SK-N-SH treated with all-trans-retinoic acid at 6 μM for 48 hours (cell line): ENCODE data around the gene BEND6.

Experiments used
- ARNTL ChIP-seq: fragments of 450-650 bp; formaldehyde crosslinking; IDR thresholded peaks from 2 replicates; pipeline ENCODE4 v1.5.0; 2020; ENCODE audit warnings: low read depth, mild to moderate bottlenecking, moderate library complexity, borderline replicate concordance
- CSDC2 ChIP-seq: fragments of 250-450 bp; sonication (Bioruptor Pico); IDR thresholded peaks from 2 replicates; pipeline ENCODE4 v1.5.0; 2020; ENCODE audit warnings: mild to moderate bottlenecking, moderate library complexity
- ISL1 ChIP-seq: fragments of 250-450 bp; sonication (Bioruptor Pico); IDR thresholded peaks from 2 replicates; pipeline ENCODE4 v2.1.2; 2022; ENCODE audit warnings: mild to moderate bottlenecking, moderate library complexity
- PPARA ChIP-seq: fragments of 250-450 bp; sonication (Bioruptor Pico); IDR thresholded peaks from 2 replicates; pipeline ENCODE4 v1.5.0; 2020; ENCODE audit warnings: mild to moderate bottlenecking, borderline replicate concordance
- RARB ChIP-seq: fragments of 250-450 bp; sonication (Bioruptor Pico); IDR thresholded peaks from 2 replicates; pipeline ENCODE4 v1.8.0; 2021; ENCODE audit warnings: mild to moderate bottlenecking, moderate library complexity
- ZFP3 ChIP-seq: fragments of 250-450 bp; sonication (Bioruptor Pico); IDR thresholded peaks from 2 replicates; pipeline ENCODE4 v1.5.0; 2020; ENCODE audit warnings: mild to moderate bottlenecking, moderate library complexity
- ZFP30 ChIP-seq: fragments of 450-650 bp; formaldehyde crosslinking; IDR thresholded peaks from 2 replicates; pipeline ENCODE4 v1.5.0; 2022; ENCODE audit warnings: mild to moderate bottlenecking, moderate library complexity
- ZNF565 ChIP-seq: fragments of 450-650 bp; formaldehyde crosslinking; conservative IDR thresholded peaks from 2 replicates; pipeline ENCODE4 v1.5.0; 2020; ENCODE audit warnings: low read depth, mild to moderate bottlenecking, moderate library complexity
- ZNF8 ChIP-seq: fragments of 450-650 bp; formaldehyde crosslinking; IDR thresholded peaks from 2 replicates; pipeline ENCODE4 v1.5.0; 2020; ENCODE audit warnings: mild to moderate bottlenecking, moderate library complexity
- TF ChIP-seq, protein P1 (sequence below): fragments of 250-450 bp; sonication (Bioruptor Pico); IDR thresholded peaks from 2 replicates; pipeline ENCODE4 v1.8.0; 2020; ENCODE audit warnings: mild to moderate bottlenecking, moderate library complexity, borderline replicate concordance
- TF ChIP-seq, protein P2 (sequence below): fragments of 250-450 bp; sonication (Bioruptor Pico); IDR thresholded peaks from 2 replicates; pipeline ENCODE4 v1.8.0; 2021; ENCODE audit warnings: low read depth, mild to moderate bottlenecking, moderate library complexity, borderline replicate concordance
- TF ChIP-seq, protein P3 (sequence below): fragments of 250-450 bp; sonication (Bioruptor Pico); IDR thresholded peaks from 2 replicates; pipeline ENCODE4 v1.5.0; 2020; ENCODE audit warnings: mild to moderate bottlenecking, moderate library complexity
- TF ChIP-seq, protein P4 (sequence below): fragments of 250-450 bp; sonication (Bioruptor Pico); IDR thresholded peaks from 2 replicates; pipeline ENCODE4 v1.5.1; 2021; ENCODE audit warnings: mild to moderate bottlenecking, moderate library complexity

- TF ChIP-seq, protein P1, sequence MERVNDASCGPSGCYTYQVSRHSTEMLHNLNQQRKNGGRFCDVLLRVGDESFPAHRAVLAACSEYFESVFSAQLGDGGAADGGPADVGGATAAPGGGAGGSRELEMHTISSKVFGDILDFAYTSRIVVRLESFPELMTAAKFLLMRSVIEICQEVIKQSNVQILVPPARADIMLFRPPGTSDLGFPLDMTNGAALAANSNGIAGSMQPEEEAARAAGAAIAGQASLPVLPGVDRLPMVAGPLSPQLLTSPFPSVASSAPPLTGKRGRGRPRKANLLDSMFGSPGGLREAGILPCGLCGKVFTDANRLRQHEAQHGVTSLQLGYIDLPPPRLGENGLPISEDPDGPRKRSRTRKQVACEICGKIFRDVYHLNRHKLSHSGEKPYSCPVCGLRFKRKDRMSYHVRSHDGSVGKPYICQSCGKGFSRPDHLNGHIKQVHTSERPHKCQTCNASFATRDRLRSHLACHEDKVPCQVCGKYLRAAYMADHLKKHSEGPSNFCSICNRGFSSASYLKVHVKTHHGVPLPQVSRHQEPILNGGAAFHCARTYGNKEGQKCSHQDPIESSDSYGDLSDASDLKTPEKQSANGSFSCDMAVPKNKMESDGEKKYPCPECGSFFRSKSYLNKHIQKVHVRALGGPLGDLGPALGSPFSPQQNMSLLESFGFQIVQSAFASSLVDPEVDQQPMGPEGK (CRISPR knock-in tag) = no peak
- TF ChIP-seq ZFP30 (CRISPR knock-in tag) = no peak
- TF ChIP-seq ARNTL = no peak
- TF ChIP-seq RARB (CRISPR knock-in tag) = no peak
- TF ChIP-seq ISL1 (CRISPR knock-in tag) = no peak
- no peak for TF ChIP-seq CSDC2 (CRISPR knock-in tag)
- TF ChIP-seq, protein P2, sequence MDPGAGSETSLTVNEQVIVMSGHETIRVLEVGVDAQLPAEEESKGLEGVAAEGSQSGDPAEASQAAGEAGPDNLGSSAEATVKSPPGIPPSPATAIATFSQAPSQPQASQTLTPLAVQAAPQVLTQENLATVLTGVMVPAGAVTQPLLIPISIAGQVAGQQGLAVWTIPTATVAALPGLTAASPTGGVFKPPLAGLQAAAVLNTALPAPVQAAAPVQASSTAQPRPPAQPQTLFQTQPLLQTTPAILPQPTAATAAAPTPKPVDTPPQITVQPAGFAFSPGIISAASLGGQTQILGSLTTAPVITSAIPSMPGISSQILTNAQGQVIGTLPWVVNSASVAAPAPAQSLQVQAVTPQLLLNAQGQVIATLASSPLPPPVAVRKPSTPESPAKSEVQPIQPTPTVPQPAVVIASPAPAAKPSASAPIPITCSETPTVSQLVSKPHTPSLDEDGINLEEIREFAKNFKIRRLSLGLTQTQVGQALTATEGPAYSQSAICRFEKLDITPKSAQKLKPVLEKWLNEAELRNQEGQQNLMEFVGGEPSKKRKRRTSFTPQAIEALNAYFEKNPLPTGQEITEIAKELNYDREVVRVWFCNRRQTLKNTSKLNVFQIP (CRISPR knock-in tag) = no peak
- TF ChIP-seq, protein P3, sequence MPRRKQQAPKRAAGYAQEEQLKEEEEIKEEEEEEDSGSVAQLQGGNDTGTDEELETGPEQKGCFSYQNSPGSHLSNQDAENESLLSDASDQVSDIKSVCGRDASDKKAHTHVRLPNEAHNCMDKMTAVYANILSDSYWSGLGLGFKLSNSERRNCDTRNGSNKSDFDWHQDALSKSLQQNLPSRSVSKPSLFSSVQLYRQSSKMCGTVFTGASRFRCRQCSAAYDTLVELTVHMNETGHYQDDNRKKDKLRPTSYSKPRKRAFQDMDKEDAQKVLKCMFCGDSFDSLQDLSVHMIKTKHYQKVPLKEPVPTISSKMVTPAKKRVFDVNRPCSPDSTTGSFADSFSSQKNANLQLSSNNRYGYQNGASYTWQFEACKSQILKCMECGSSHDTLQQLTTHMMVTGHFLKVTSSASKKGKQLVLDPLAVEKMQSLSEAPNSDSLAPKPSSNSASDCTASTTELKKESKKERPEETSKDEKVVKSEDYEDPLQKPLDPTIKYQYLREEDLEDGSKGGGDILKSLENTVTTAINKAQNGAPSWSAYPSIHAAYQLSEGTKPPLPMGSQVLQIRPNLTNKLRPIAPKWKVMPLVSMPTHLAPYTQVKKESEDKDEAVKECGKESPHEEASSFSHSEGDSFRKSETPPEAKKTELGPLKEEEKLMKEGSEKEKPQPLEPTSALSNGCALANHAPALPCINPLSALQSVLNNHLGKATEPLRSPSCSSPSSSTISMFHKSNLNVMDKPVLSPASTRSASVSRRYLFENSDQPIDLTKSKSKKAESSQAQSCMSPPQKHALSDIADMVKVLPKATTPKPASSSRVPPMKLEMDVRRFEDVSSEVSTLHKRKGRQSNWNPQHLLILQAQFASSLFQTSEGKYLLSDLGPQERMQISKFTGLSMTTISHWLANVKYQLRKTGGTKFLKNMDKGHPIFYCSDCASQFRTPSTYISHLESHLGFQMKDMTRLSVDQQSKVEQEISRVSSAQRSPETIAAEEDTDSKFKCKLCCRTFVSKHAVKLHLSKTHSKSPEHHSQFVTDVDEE (CRISPR knock-in tag) = no peak
- TF ChIP-seq, protein P4, sequence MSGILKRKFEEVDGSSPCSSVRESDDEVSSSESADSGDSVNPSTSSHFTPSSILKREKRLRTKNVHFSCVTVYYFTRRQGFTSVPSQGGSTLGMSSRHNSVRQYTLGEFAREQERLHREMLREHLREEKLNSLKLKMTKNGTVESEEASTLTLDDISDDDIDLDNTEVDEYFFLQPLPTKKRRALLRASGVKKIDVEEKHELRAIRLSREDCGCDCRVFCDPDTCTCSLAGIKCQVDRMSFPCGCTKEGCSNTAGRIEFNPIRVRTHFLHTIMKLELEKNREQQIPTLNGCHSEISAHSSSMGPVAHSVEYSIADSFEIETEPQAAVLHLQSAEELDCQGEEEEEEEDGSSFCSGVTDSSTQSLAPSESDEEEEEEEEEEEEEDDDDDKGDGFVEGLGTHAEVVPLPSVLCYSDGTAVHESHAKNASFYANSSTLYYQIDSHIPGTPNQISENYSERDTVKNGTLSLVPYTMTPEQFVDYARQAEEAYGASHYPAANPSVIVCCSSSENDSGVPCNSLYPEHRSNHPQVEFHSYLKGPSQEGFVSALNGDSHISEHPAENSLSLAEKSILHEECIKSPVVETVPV = no peak
- TF ChIP-seq ZFP3 = peak; percentile 55; the same call in 1 of the 2 replicates
- no peak for TF ChIP-seq PPARA
- no peak for TF ChIP-seq ZNF8 (CRISPR knock-in tag)
- no peak for TF ChIP-seq ZNF565 (CRISPR knock-in tag)
Measured at GRCh38 chr6:56914798-56915658, 39.9 kb upstream of the BEND6 start.
